HG03135 (cell line): ENCODE results near the gene DSCAML1.
A peak's percentile ranks its signal among the peaks of the same experiment; 100 is the strongest.
"Not testable (repeated sequence)": the region's sequence is repeated elsewhere in the genome, so short reads cannot be mapped to it uniquely, and the experiment has no call there.

Experiments used
- ATAC-seq: cut with Tn5 transposase; IDR thresholded peaks from one replicate; pipeline ENCODE4 v1.9.1; 2021; ENCODE audit warnings: mild to moderate bottlenecking, moderate library complexity; ENCODE audit not compliant: unreplicated experiment

Gene DSCAML1

DNA sequence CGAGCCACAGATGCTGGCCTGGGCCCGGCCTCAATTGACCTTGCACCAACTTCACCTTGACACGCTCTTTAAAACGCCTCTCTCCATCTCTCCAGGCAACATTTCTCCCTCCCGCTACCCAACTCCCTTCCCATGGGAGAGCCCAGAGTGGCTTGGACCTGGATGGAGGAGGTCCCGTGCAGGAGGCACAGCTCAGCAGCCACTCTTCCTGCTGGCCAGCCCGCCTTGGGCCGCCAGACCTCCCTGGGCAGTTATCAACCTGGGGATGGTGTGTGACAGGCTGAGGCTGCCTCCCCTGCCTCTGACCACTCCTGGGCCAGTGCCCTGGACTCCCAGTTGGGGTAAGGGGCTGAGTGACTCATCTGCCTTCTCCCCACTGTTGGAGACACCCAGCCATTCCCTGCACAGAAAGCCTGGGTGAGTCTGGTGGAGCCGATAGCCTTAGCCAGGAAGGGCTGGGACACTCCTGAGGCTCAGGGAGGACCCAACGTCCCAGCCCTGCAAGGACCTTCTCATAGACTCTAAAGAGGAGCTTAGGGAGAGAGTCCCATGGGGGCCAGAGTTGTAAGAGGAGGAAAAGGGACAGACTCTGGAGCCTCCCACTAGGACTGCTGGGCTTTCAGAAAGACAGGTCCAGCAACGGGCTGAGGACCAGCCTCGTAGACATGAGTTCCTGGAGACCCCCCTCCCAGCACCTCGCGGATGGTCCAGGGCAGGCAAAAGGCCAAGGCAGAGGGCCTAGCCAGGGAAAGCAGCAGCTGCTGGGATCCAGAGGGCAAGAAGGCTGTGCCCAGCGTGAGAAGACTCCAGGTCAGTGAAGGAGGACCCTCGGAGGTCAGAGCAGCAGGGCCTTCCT, 337.7 kb downstream of the DSCAML1 start:
- ATAC-seq, result no peak

DNA sequence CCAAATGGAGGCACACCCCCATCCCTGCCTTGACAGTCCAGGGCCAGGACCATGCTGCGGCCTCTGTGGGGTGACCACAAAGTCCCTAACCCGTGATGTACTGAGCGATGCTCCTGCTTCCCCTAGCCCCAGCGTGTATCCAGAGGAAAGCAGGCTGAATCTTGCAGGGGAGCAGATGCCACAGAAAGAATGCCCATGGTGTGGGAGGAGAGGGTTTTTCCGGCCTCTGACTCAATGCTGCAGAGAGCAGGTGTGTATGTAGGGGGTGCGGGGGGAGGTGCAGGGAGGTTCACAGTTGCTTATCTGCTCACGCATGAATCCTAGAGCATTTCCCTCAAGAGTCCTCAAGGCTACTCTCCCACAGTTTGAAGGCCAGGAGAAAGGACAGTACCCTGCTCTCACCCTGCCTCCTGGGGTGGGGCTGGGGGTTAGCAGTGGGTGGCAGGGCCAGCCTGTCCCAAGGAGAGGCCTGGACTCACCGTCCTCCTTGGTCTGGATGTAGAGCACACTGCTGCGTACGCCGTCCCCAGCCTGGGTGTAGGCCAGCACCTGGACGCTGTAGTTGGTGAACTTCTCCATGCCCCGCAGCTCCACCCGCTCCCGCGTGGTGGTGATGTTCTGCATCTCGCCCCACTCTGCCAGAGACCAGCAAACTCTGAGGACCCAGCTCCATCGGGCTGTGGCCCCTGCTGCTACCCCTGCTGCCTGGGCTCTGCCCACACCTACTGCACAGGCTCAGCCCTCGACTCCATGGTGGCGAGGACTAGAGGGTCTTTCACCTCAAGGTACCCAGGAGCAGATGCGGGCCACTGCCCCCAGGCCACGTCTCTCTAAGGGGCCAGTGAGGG, 338.5 kb downstream of the DSCAML1 start:
- no peak for ATAC-seq

GRCh38 chr11:117457835-117458234, 339.2 kb downstream of the DSCAML1 start:
- no peak for ATAC-seq

- ATAC-seq, result no peak
These were observed 339.8 kb downstream of the DSCAML1 start for GRCh38 chr11:117457031-117457785.

GRCh38 chr11:117456721-117457029, 340.3 kb downstream of the DSCAML1 start:
- ATAC-seq, result not testable (repeated sequence)

GRCh38 chr11:117456027-117456720, 340.8 kb downstream of the DSCAML1 start:
- ATAC-seq, result peak; percentile 60

- no peak for ATAC-seq
These were observed 342.5 kb downstream of the DSCAML1 start for GRCh38 chr11:117454564-117454917.

DNA sequence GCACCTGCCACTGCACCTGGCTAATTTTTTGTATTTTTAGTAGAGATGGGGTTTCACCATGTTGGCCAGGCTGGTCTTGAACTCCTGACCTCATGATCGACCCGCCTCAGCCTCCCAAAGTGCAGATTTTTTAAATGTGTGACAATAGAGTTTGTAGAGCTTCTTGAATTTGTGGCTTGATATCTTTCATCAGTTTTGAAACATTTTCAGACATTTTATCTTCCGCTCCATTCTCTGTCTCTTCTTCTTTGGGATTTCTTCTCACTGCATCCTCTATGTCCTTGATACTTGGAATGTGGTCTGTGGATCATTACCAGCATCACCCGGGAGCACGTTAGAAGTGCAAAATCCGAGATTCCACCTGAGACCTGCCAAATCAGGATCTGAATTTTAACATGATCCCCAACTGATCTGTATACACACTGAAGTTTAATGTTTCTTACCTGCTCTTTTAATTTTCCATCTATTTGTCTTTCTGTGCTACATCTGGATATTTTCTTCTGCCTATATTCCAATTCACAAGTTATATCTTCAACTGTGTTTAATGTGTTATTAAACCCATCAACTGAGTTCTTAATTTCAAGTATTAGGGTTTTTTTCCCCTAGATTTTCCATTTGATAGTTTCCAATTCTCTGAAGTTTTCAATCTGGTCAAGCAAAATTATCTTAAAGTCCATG, 343.0 kb downstream of the DSCAML1 start:
- no peak for ATAC-seq

GRCh38 chr11:117449111-117449693, 347.8 kb downstream of the DSCAML1 start:
- ATAC-seq, result no peak

GRCh38 chr11:117444711-117445658, 352.0 kb downstream of the DSCAML1 start:
- no peak for ATAC-seq

DNA sequence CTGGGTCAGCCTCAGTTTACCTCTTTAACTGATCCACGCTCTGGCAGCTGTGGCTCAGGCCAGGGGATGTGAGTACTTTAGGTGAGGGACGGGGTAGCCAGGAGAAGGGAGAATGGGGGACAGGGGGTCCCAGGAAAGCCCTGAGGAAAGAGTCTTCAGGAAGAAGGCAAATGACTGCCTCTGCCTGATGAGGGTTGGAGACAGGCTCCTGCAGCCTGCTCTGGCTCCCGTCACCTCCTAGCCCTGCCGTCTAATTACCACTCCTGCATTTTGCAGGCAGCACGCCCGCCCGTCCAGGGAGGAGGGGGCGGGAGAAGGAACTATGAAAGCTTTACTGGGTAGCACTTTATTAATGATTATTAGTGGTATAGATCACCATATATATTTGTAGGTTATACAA, 352.8 kb downstream of the DSCAML1 start:
- no peak for ATAC-seq

DNA sequence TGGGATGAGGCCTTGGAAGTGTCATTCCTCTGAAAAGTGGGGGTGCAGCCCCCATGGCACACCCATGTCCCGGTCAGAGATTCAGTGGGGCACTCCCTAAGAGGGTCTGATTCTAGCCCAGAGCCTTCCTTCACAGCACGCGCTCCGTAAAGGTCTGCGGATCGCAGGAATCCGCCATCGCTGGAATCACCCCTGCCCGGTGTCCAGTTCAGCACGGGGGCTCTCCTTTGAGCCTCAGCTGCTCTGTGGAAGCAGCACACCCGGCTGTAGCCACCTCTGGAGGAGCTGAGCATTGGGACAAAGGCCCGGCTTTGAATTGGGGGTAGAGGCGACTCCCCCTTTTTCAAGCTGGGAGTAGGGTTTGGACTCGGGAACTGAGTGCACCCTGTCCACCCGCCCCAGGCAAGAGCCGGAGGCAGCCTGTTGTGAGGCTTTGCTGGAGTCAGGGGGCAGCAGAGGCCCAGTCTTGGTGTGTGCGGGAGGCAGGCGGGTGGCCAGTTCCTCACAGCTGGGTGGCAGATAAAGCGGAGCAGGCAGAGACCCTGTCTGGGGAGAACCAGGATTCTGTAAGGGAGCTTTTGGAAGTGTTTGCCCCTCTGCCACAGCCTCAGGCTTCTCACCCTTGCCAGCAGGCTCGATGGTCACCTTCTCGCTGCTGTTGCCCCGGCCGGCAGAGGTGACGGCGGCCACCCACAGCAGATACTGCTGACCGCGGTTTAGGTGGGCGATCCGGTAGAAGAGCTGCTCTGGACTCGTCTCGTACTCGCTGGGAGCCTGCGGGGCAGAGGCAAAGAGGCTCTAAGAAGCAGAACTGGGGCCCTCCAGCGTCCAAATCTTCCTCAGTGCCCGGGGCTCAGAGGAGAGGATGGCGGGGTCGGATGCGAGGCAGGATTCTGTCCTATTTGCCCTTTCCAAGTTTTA, 353.5 kb downstream of the DSCAML1 start:
- ATAC-seq, result no peak

- ATAC-seq, result no peak
These were observed 354.2 kb downstream of the DSCAML1 start for GRCh38 chr11:117442869-117443239.

- ATAC-seq, result no peak
These were observed 354.8 kb downstream of the DSCAML1 start for GRCh38 chr11:117442049-117442868.

DNA sequence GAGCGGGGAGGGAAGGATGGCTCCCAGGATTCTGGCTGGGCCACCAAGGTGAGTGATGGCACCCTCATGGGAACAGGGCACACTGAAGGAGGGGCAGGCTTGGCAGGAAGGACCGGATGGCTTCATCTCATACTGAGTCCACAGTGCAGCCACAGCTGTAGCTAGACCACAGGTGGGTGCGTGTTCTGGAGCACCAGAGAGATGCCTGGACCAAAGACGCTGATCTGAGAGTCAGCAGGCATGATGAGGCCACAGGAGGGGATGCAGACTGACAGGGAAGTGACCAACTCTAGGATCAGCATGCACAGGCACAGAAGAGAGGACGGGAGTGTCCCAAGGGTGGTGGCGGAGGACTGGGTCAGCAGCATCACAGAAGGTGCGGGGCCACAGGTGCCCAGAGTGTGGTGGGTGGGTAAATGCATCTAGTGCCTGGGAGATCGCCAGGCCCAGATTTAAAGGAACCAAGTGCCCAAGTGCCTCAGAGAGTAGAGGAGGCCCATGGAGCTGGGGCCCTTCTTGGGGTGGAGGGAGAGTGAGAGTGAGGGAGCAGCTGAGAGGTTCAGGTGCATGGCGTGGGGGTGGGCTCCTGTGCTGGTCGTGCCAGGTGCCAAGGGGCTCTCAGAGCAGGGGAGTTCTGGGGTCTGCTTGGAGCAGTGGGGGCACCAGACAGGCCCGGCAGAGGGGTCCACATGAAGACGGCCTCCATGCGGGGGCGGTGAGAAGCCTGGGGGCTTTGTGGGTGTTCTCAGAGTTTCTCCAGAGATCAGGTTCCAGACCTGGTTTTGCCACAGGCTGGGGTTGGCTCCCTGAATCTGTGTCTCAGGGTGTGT, 355.7 kb downstream of the DSCAML1 start:
- no peak for ATAC-seq

GRCh38 chr11:117440258-117440657, 356.8 kb downstream of the DSCAML1 start:
- ATAC-seq, result no peak
